NCI-H2081 (cell line): ENCODE measurements around the gene AP2B1.

ENCODE experiments used
- DNase-seq, 2 experiments: peaks; one replicate each; lab custom pipeline; 2025; lab: John Stamatoyannopoulos, UW

Gene AP2B1

DNA sequence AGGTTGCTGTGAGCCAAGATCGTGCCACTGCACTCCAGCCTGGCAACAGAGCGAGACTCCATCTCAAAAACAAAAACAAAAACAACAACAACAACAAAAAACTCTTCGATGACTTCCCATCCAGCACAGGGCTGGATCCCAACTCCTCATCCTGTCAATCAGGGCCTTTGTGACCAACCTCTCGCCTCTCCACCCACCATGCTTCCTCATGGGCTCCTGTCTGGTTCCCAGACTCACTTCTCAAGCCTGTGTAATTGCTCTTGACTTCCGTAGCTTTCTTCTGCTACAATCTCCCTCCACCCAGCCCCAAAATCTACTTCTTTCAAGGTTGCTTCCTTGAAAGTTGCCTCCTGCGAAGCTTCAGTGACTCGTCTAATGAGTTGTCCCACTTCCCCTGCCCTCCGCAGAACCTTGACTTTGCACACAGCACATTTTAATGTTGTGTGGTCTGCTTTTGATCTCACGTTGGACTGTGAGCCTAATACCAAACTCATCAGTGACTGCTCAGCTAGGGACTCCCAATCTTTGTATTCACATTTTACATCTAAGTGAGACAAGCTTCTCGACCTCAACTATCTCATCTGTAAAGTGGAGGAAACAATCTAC, 143.4 kb downstream of the AP2B1 start:
- DNase-seq: no peak

DNA sequence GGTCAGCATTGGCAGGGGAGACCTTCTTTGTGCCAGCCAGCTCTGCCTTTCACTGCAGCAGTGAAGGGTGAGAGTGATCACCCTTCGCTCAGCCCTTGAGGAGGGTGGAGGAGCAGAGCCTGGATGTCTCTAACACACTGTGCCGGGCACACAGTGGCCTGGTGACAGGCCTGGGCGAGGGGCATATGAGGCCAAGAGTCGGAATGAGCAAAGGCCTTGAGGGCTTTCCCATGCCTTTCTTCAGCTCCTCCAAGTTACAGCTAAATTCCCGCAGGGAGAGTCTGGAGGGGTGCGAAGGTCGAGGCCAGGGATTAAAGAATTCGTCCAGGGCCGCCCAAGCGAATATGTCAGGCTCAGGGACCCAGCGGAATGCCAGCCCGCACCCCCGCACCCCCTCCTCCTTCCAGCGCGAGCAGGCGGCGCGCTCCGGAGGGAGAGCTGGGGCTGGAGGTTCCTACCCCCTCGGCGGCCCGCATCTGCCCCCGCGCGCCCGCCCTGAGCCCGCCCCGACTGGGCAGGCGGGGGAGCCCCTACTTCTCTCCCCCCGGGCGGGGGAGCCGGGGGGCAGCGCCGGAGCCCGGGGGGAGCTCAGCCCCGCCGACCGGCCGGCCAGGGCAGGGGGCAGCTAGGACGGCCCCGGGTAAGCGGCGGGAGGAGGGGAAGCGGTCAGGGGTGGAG, 144.3 kb downstream of the AP2B1 start, which contains the start of gene RASL10B:
Gene RASL10B, plus strand, starts transcription at position 401 of the 678 bp plus-strand sequence. CDS start 3,546 bp downstream, outside the sequence.
- peak; percentile 62 to 64 for DNase-seq

DNA sequence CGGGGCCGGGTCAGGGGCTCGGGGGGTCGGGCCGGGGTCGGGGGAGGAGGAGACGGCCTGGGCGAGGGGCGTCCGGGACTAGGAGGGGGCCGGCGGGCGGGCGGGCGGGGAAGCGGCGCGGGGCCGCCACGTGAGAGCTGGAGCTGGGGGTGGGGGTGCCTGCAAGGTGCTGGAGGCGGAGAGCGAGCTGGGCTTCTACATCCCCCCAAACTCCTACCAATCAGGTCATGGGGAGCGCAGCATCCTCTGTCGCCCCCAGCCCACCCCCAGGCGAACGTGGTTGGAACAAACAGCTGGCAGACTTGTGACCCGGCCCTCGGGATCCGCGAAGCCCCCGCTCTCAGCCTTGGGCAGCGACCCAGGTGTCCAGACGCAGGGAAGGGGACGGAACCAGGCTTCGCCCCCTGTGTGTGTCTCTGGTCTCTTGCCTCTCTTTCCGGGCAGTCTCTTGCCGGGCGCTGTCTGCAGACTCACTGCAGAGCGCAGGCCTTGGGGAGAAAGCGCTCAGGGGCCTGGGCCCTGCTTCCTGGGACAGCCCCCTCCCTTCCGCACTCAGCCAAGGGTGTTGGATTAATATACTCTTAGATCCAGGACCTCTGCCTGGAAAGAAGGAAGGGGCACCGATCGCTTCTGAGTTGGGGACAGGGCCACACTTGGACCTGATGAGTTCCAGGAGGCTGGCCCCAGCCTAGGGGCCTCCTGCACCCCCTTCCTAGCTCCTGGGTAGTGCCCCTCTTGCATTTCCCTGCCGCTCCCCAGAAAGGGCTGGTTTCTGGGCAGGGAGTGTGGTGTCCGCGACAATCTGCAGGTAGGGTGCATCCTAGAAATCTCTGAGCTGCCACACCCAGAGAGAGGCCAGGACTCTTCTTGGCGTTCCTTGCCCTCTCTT, 145.0 kb downstream of the AP2B1 start:
- DNase-seq: no peak

DNA sequence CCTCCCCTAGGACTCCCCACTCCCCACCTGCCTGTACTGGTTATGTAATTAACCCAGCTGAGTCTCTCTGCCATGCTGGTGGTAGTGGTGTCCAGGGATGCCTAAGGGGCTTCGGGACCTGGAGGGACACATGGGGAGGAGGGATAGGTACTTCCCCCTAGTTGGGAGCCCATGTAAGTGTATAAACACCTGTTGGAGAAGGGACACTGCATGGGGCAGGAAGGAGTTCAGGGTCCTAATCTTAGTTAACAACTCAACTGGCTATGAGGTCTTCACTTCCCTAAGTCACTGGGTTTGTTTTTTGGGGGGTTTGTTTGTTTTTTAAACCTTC, 145.6 kb downstream of the AP2B1 start:
- no peak for DNase-seq

DNA sequence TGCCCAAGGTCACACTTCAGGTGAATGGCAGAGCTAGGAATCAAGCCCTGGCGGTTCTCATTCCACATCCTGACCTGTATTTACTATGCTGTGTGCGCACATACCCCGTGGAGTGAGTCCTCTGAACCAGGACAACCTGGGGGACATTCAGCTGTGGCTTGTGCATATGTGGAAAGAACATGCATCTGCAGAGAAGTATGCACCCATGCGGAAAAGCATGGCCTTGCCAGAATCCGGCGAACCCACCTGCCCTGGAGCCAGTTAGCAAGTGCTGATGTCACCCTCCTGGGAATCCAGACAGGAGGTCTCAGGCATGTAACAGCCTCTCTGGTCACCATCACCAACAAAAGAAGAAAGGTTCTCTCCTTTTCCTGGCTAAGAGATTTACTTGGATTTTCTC, 146.2 kb downstream of the AP2B1 start:
- no peak for DNase-seq

DNA sequence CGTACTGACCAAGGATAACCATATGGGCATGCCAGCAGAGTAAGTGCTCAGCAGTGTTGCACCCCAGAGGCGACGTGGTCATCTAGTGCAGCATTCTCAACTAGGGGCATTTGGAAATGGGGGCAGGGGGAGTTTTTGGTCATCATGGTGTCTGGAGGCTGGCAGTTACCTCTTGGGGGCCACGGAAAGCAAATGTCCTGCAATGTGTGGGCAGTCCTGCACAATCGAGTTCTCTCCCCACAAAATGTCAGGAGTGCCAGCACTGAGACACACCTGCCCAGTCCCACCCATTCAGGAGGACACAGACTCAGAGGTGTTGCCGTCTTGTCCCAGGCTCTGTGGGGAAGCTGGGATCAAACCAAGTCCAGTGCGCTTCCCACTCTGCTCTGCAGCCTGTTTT, 147.3 kb downstream of the AP2B1 start:
- no peak for DNase-seq

DNA sequence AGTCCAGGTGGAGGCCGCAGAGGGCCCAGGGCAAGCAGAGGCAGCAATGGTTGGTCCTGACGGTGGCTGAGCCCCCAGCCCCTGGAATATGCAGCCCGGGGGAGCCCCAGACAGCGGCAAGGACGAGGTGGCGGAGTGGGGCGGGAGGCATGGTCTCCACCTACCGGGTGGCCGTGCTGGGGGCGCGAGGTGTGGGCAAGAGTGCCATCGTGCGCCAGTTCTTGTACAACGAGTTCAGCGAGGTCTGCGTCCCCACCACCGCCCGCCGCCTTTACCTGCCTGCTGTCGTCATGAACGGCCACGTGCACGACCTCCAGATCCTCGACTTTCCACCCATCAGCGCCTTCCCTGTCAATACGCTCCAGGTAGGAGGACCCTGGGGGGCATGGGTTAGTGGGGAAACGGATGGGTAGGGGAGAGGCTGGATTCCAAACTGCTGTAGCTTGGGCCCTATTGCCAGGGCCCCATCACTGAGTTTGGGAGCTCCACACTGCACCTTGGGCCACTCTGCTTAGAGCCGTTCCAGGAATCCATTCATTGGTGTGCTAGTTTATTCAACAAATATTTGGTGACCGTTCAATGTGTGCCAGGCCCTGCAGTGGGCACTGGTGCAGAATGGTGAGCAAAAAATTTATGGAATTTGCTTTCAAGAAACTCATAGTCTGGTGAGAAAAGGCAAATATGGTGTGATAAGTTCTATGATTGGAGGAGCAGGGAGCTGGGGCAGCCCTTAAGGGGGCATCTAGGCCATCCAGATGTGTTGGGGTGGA, 148.1 kb downstream of the AP2B1 start:
- DNase-seq: no peak

DNA sequence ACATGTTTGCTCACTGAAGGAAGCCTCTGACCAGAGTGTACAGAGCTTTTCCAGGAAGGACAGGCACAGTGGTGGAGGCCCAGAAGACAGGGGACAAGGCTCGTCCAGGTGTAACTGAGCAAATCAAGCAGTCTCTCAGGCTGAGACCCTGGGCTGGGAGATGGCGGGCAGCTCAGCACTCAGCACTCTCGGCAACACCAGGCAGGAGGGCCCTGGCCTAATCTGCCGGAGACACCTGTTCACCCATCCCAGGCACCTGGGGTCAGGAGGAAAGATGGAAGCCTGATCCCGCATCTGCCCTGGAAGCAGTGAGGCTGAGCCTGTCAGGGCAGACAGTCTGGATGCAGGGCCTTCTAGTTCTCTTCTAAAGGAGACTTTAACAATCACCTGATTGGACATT, 149.1 kb downstream of the AP2B1 start:
- DNase-seq: no peak

DNA sequence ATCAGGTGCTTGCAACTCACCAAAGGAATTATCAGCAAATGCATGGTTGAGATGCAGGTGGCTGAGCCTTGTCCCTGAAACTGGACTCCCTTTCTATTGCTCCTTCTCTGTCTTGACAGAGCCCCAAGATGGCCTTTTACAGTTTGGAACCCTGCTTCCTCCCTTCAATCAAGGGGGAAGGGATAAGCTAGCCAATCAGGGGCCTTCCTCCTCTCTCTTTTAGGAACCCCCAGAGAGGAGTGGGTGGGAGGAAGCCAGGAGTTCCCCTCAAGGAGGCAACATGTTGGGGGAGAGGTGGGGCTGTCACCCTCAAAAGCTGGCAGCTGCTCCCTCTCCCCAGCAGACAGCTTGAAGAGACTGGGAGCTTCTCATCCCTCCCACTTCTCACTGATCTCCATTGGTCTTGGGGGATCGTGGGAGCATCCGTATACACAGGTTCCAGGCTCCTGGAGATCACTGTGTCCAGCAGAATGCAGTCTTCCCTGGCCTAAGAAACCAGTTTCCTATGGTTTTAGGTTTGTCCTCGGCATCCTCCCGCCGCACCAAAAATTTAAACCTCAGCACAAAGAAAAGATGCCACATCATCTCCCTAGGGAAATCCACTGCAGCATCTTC, 151.5 kb downstream of the AP2B1 start:
- no peak for DNase-seq

DNA sequence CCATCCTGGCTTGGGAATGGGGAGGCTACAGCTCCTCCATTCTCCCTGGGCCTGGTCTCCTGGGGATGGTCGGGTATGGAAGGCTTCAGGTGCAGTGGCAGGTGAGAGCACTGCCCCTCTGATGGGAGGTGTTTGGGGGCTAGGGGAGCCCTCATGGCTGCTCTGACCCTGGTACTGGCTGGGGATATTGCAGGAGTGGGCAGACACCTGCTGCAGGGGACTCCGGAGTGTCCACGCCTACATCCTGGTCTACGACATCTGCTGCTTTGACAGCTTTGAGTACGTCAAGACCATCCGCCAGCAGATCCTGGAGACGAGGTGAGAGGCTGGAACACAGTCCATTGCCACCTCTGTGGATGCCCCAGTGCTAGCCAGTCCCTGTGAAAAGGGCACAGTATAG, 153.1 kb downstream of the AP2B1 start:
- no peak for DNase-seq

DNA sequence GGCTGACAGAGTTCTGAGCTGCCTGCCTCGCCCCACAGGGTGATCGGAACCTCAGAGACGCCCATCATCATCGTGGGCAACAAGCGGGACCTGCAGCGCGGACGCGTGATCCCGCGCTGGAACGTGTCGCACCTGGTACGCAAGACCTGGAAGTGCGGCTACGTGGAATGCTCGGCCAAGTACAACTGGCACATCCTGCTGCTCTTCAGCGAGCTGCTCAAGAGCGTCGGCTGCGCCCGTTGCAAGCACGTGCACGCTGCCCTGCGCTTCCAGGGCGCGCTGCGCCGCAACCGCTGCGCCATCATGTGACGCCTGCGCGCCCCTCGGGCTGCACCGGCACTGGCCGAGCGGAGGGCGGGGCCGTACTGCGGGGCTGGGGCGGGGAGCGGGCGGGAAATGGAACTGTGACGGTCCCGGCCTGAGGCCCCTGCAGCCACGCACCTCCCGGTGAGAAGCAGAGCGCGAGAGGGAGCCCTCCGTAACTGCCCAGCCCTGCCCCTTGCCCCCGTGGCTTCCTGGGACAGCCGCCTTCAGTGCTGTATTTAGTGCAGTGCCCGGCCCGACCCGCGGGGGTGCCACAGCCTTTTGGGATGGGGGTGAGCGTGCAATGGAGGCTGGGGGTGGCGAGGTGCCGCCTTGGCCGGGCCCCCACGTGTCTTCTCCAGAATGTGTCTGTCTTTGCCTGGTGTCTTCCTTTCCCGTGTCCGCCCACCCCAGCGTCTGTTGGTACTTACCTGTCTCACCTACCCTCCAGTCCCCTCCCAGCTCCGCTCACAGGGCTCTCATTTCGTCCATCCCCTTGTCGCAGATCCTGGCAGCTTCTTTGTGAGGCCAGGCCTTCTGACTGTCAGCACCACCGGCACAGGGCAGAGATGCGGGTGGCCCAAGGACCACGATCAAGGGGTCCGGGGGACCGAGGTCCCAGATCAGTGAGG, 154.1 kb downstream of the AP2B1 start:
- DNase-seq: peak; percentile 28 to 35

DNA sequence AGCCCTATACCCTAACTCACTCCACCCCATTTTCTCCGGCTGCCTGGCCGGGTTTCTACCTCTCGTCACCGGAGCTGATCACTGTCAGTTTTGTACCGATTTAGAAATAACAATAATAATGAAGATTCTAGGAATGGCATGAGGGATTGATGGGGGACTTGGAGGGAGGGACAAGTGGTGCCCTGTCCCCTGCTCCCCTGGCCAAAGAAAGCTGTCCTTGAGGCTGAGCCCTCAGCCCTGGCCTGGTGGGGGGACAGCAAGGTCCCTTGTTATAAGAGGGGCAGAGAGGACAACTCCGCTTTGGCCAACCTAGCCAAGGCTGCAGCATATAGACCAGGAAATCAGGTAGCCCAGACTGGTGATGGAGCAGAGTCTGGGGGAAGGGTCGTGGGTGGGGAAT, 155.4 kb downstream of the AP2B1 start:
- DNase-seq: no peak

DNA sequence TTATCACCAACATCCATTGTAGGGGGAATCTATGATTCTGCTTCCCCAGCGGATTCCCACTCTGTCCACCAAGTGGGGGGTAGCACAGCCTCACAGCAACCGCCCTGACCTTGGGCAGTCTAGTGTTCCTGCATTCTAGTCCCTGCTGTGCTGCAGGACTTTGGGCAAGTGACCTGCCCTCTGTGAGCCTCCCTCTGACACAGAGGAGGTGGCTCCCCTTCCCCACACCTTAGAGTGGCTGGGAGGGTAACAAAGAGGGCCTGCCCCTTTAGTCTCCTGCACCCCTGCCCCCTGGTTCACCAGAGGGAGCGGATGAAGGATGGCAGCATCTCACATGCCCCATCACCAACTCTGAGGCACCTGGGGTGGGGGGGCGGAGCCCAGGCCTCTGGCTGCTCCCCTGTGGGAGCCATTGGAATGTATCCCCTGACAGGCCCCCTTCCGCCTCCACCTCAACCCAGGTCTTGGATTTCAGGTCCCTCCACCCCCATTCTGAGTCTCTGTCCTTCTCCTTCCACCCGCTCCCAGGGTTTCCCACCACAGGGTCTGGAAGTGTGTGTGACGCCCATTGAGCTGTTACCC, 155.9 kb downstream of the AP2B1 start:
- no peak for DNase-seq

DNA sequence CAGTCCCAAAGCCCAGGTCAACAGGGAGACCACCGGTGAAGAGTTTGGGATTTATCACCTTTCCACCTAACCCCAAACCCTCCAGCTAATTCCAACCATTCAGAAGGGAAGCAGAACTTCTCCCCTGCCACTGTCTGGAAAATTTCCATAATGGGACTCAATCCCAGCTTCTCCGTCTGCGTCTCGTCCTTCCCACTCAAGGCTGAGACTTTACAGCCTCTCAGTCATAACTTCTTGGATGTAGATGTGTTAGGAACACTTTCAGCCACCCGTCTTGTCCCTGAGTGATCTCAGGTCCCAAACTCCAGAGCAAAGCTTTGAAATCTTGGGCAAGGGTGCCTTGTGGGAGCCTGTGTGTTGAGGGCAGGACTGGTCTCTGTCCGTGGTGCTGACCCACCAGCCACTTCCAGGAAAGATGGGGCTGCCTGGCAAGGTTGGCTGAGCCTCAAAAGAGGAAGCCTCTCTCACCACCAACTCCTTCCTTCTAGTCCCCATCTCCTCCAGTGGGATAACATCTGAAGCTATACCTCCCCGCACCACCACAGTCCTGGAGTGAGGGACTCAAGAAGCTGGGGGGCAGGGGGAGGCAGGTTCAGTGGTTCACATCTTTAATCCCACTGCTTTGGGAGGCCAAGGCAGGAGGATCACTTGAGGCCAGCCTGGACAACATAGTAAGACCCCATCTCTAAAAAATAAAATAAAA, 156.7 kb downstream of the AP2B1 start:
- no peak for DNase-seq

DNA sequence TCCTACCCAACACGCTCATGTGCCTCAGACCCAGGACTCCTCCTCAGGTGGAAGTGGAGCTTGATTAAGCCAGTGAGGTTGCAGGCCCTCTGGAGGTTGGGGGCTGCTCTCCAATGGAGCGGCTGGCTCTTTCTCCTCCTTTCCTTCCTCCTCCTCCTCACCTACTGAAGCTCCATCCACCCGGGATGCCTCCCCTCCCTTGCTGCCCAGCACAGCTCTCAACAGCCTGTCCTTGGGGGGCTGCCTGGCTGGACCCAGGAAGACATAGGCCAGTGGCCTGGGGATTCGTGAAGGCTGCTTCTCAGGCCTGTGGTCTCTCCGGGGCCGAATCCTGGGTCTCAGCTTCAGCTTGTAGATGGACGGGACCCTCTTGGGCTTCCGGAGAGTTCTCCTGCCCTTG, 157.7 kb downstream of the AP2B1 start:
- no peak for DNase-seq

DNA sequence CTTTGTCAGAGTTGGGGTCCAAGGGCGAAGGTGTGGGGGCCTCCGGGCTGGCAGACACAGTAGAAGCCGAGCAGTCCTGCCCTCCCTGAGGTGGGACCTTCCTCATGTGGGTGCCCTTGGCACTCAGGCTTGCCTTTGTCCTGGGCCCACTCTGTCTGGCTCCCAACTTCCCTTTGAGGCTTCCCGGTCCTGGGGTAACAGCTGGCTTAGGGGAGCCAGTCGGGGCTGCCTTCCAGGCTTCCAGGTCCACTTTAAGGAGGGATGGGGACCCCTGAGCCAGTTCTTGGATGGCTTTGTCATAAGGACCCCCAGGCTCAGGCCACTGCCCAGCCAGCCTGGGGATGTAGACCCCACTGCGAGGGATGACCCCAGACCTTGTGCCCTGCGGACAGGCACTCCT, 158.1 kb downstream of the AP2B1 start:
- no peak for DNase-seq

DNA sequence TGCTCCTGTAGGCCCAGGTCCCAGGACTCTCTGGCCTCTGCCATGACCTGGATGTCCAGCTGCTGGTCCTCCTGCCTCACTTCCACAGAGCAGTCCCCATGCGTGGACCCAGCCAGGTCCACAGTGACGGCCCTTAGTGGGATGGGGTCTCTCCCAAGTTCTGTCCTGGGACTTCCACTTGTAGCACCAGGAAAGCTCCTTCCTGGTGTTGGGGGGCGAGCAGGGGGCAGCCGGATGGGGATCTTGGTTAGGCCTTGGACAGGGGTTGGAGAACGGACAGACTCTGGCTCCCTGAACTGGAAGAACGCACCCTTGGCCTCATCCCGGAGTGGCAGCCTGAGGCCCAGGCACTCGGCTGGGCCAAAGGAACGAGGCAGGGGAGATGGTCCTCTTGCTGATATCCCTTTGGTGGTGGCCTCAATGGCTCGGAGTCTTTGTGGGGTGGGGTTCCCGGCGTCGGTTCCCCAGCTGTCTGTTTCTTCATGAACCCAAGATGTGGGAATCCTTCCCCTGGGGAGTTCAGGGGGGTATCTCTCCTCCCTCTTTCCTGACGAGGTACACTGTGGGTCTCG, 158.7 kb downstream of the AP2B1 start:
- no peak for DNase-seq

DNA sequence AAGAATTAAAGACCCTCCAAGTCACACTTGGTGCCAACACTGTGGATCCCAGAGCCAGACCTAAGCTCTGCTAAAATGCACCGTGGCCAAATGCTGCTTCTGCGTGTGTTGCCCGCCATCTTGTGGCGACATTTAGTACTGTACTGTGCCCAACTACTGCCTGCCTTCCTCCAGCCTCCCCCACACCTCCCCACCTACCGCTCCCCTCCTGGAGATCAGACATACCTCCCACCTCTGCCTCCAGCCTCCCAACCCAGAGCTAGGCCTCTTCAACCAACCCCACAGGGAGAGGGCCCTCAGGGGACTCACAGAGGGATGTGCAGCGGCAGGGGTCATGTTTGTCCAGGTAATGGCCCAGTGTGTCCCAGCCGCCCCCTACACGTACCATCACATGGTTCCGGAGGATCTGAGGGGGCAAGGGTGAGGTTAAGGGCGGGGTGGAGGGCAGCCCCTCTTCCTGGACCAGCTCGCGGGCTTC, 160.5 kb downstream of the AP2B1 start:
- peak; percentile 74 to 78 for DNase-seq

DNA sequence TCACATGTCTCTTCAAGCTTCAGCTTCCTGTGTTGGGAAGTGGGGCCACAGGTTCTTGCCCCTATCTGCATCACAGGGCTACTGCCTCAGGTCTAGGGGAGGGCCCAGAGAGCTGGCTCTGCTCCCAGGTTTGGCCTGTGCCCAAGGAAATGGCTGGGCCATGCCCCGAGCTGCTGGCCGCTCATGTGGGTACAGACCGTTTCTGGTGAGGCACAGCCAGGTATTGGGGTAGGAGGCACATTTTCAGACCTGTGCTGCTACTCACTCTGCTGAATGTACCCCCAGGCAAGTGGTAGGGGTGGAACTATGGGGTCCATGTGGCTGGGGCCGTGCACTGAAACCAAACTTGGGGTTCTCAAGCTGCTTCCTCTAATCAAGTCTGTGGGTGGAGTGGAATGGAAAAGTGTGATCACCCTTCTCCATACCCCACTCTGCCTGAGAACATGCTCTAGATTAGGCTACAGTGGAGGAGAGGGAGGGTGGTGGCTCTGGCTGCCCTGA, 161.3 kb downstream of the AP2B1 start:
- peak in 1 of 2 experiments; percentile 14 for DNase-seq
